H9 (cell line): ENCODE data around the gene ADAM19. TPM values are rescaled to one million over a fixed set of nuclear protein-coding genes. Genes with fewer than 3 reads are reported as not detected.

ENCODE experiments used
- DNase-seq: peaks from one replicate; pipeline ENCODE4 v3.0.0-alpha.2; 2017
- H2AFZ ChIP-seq: one replicate; pipeline ENCODE4 v1.6.1; 2013; ENCODE audit warnings: mild to moderate bottlenecking, low read length, control low read depth, moderate library complexity
- H2AK5ac ChIP-seq: 2 replicates; pipeline ENCODE4 v1.6.1; 2013; ENCODE audit warnings: low read length, control low read depth, mixed read lengths; ENCODE audit not compliant: insufficient read length
- H2BK120ac ChIP-seq: one replicate; pipeline ENCODE4 v1.6.1; 2013; ENCODE audit warnings: low read depth, mild to moderate bottlenecking, low read length, control low read depth, inconsistent platforms; ENCODE audit not compliant: poor library complexity, severe bottlenecking
- H2BK12ac ChIP-seq: 2 replicates; pipeline ENCODE4 v1.6.1; 2013; ENCODE audit warnings: low read length, control low read depth, mixed read lengths, low read depth; ENCODE audit not compliant: insufficient read length
- H2BK15ac ChIP-seq: 2 replicates; pipeline ENCODE4 v1.6.1; 2013; ENCODE audit warnings: low read depth, low read length, control low read depth
- H2BK20ac ChIP-seq: one replicate; pipeline ENCODE4 v1.6.1; 2013; ENCODE audit warnings: low read depth, mild to moderate bottlenecking, low read length, control low read depth, inconsistent platforms; ENCODE audit not compliant: poor library complexity, severe bottlenecking
- H2BK5ac ChIP-seq: 2 replicates; pipeline ENCODE4 v1.6.1; 2013; ENCODE audit warnings: low read length, control low read depth, mixed read lengths; ENCODE audit not compliant: insufficient read length
- H3K14ac ChIP-seq: 2 replicates; pipeline ENCODE4 v1.6.1; 2013; ENCODE audit warnings: low read length, control low read depth; ENCODE audit not compliant: insufficient read depth
- H3K18ac ChIP-seq: 2 replicates; pipeline ENCODE4 v1.6.1; 2013; ENCODE audit warnings: low read depth, mild to moderate bottlenecking, mixed read lengths, low read length, control low read depth; ENCODE audit not compliant: insufficient read length
- H3K23ac ChIP-seq: 2 replicates; pipeline ENCODE4 v1.6.1; 2013; ENCODE audit warnings: low read length, control low read depth, mixed read lengths, low read depth; ENCODE audit not compliant: insufficient read length
- H3K23me2 ChIP-seq: 2 replicates; pipeline ENCODE4 v1.6.1; 2013; ENCODE audit warnings: low read depth, mild to moderate bottlenecking, mixed read lengths, low read length, control low read depth; ENCODE audit not compliant: insufficient read length, poor library complexity, severe bottlenecking
- H3K27ac ChIP-seq: 2 replicates; pipeline ENCODE4 v1.5.1; 2013; ENCODE audit warnings: low read length, control low read depth, mixed read lengths, low read depth; ENCODE audit not compliant: insufficient read length
- H3K27me3 ChIP-seq: 2 replicates; pipeline ENCODE4 v1.6.1; 2013; ENCODE audit warnings: low read length, control low read depth, inconsistent platforms; ENCODE audit not compliant: insufficient read depth
- H3K4ac ChIP-seq: 2 replicates; pipeline ENCODE4 v1.6.1; 2013; ENCODE audit warnings: low read depth, mild to moderate bottlenecking, control low read depth, inconsistent platforms, low read length, moderate library complexity
- H3K4me1 ChIP-seq: 2 replicates; pipeline ENCODE4 v1.6.1; 2013; ENCODE audit warnings: low read length, control low read depth, inconsistent platforms; ENCODE audit not compliant: insufficient read depth
- H3K4me2 ChIP-seq: 2 replicates; pipeline ENCODE4 v1.6.1; 2013; ENCODE audit warnings: low read length, control low read depth, mixed read lengths; ENCODE audit not compliant: insufficient read length, insufficient read depth
- H3K56ac ChIP-seq: 2 replicates; pipeline ENCODE4 v1.6.1; 2013; ENCODE audit warnings: low read depth, mild to moderate bottlenecking, mixed read lengths, low read length, control low read depth; ENCODE audit not compliant: insufficient read length
- H3K79me1 ChIP-seq: 2 replicates; pipeline ENCODE4 v1.6.1; 2013; ENCODE audit warnings: low read depth, mild to moderate bottlenecking, moderate library complexity, low read length, control low read depth, inconsistent platforms; ENCODE audit not compliant: insufficient read depth, poor library complexity, severe bottlenecking
- H3K79me2 ChIP-seq: 2 replicates; pipeline ENCODE4 v1.6.1; 2013; ENCODE audit warnings: low read length, control low read depth, inconsistent platforms; ENCODE audit not compliant: insufficient read depth
- H3K9ac ChIP-seq: 2 replicates; pipeline ENCODE4 v1.6.1; 2013; ENCODE audit warnings: low read length, control low read depth, mixed read lengths; ENCODE audit not compliant: insufficient read length; ENCODE audit errors: extremely low read depth
- H3K9me3 ChIP-seq: one replicate; pipeline ENCODE4 v1.6.1; 2013; ENCODE audit warnings: low read depth, low read length, inconsistent platforms; ENCODE audit not compliant: control insufficient read depth
- H3T11ph ChIP-seq: one replicate; pipeline ENCODE4 v1.6.1; 2013; ENCODE audit warnings: mild to moderate bottlenecking, low read length, control low read depth, inconsistent platforms
- H4K20me1 ChIP-seq: one replicate; pipeline ENCODE4 v1.6.1; 2013; ENCODE audit not compliant: control insufficient read depth, insufficient read length, insufficient read depth
- H4K5ac ChIP-seq: 2 replicates; pipeline ENCODE4 v1.6.1; 2013; ENCODE audit warnings: low read depth, mild to moderate bottlenecking, mixed read lengths, low read length, control low read depth; ENCODE audit not compliant: insufficient read length
- H4K8ac ChIP-seq: replicated peaks from 2 replicates; pipeline ENCODE4 v1.6.1; 2013; ENCODE audit warnings: low read length, control low read depth, mixed read lengths, low read depth; ENCODE audit not compliant: insufficient read length
- H4K91ac ChIP-seq: 2 replicates; pipeline ENCODE4 v1.6.1; 2013; ENCODE audit warnings: low read depth, mild to moderate bottlenecking, moderate library complexity, mixed read lengths, low read length, control low read depth; ENCODE audit not compliant: insufficient read length
- H3K27ac Mint-ChIP-seq, 3 experiments: 2 replicates in 2 of 3; 3 replicates in 1 of 3; pipeline ENCODE4 v1.8.0; 2020 to 2021; ENCODE audit warnings: mixed read lengths in 3 of 3, mild to moderate bottlenecking in 1 of 3, moderate library complexity in 1 of 3
- H3K27me3 Mint-ChIP-seq: 2 replicates; pipeline ENCODE4 v1.8.0; 2021; ENCODE audit warnings: low read depth, mild to moderate bottlenecking, moderate library complexity, mixed read lengths
- H3K36me3 Mint-ChIP-seq, 3 experiments: 2 replicates in 2 of 3; 3 replicates in 1 of 3; pipeline ENCODE4 v1.8.0; 2020 to 2021; ENCODE audit warnings: low read depth in 3 of 3, mixed read lengths in 3 of 3; ENCODE audit not compliant: insufficient read depth in 1 of 3
- H3K4me1 Mint-ChIP-seq, 2 experiments: 2 replicates each; pipeline ENCODE4 v1.8.0; 2020; ENCODE audit warnings: mixed read lengths in 2 of 2
- H3K4me3 Mint-ChIP-seq, 2 experiments: 2 replicates in 1 of 2; 3 replicates in 1 of 2; pipeline ENCODE4 v1.8.0; 2020 to 2021; ENCODE audit warnings: mild to moderate bottlenecking in 2 of 2, mixed read lengths in 2 of 2, moderate library complexity in 1 of 2
- H3K9me3 Mint-ChIP-seq, 2 experiments: 2 replicates in 1 of 2; 3 replicates in 1 of 2; pipeline ENCODE4 v1.8.0; 2020; ENCODE audit warnings: mild to moderate bottlenecking in 2 of 2, mixed read lengths in 2 of 2, moderate library complexity in 1 of 2
- WGBS: extraction: QIAGEN DNeasy Blood & Tissue Kit; methylation state at CpG from one replicate; pipeline ENCODE4 v1.1.7; 2013; ENCODE audit warnings: missing lambda C conversion rate, low lambda C conversion rate, mixed read lengths; ENCODE audit not compliant: insufficient read length; ENCODE audit errors: extremely low coverage; 5-methylcytosine and 5-hydroxymethylcytosine counted together
- total RNA-seq: library from RNA; stranded (reverse); gene quantifications from 2 replicates; pipeline ENCODE4 v1.2.1, GENCODE V29; 2021
- TF ChIP-seq, protein P1 (sequence below): fragments of 200-600 bp; sonication (generic); conservative IDR thresholded peaks from 3 replicates; pipeline ENCODE4 v1.8.0; 2021; ENCODE audit warnings: antibody characterized with exemption, mild to moderate bottlenecking

Gene ADAM19
- total RNA-seq, 1 experiment from 2014 or later = 9.9 TPM

DNA sequence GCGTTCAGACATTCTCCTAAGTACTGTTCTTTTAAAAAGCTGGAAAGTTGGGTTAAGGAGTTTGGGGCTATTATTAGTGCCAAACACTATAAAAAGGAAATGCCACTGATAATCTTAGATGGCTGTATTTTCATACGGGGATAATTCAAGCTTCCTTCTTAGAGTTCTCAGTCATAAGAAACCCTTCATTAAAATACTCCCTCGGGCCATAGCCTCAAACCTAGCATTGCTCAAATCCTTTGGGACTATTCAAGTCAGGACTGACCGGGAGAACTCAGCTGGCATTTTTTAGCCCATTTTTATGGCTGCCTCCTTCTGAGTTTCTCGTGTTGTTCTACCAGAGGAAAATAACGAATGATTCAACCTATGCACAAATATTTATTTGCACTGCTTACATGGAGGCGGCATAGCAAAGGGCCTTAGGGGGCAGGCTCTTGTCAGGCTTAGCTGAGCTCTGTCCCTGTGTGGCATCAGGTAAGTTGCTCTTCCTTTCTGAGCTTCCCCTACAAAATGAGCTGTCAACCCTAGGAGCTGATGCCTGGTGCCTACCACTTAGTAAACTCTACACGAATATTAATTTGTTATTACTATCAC, 33.5 kb upstream of the ADAM19 start:
- DNase-seq = no peak
- H3K79me1 ChIP-seq = no peaks in the 10 kb centered on the region
- no peak overlapping the region for H3K27ac Mint-ChIP-seq
- H2AK5ac ChIP-seq = no peak overlapping the region
- no peak overlapping the region for H3K27ac ChIP-seq
- no peak overlapping the region for H4K5ac ChIP-seq
- H2BK120ac ChIP-seq = no peak overlapping the region
- H3K4me2 ChIP-seq = no peak overlapping the region
- no peak overlapping the region for H3K4me3 Mint-ChIP-seq
- WGBS = no CpG with 5 or more reads among the region's 8 CpGs
- H3K23ac ChIP-seq = no peak overlapping the region
- H4K20me1 ChIP-seq = no peaks in the 10 kb centered on the region
- H3K27me3 ChIP-seq = no peaks in the 10 kb centered on the region
- no peak overlapping the region for H2BK20ac ChIP-seq
- H3T11ph ChIP-seq = no peak overlapping the region
- H3K4me1 Mint-ChIP-seq = no peaks in the 10 kb centered on the region
- no peaks in the 10 kb centered on the region for H3K23me2 ChIP-seq
- H3K36me3 Mint-ChIP-seq = no peaks in the 10 kb centered on the region
- no peak overlapping the region for H2BK12ac ChIP-seq
- H2AFZ ChIP-seq = no peak overlapping the region
- no peak overlapping the region for H2BK15ac ChIP-seq
- H3K9me3 ChIP-seq = no peaks in the 10 kb centered on the region
- H3K18ac ChIP-seq = no peak overlapping the region
- H4K91ac ChIP-seq = no peak overlapping the region
- TF ChIP-seq, protein P1, sequence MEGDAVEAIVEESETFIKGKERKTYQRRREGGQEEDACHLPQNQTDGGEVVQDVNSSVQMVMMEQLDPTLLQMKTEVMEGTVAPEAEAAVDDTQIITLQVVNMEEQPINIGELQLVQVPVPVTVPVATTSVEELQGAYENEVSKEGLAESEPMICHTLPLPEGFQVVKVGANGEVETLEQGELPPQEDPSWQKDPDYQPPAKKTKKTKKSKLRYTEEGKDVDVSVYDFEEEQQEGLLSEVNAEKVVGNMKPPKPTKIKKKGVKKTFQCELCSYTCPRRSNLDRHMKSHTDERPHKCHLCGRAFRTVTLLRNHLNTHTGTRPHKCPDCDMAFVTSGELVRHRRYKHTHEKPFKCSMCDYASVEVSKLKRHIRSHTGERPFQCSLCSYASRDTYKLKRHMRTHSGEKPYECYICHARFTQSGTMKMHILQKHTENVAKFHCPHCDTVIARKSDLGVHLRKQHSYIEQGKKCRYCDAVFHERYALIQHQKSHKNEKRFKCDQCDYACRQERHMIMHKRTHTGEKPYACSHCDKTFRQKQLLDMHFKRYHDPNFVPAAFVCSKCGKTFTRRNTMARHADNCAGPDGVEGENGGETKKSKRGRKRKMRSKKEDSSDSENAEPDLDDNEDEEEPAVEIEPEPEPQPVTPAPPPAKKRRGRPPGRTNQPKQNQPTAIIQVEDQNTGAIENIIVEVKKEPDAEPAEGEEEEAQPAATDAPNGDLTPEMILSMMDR = no peak
- H3K4me1 ChIP-seq = no peaks in the 10 kb centered on the region
- H3K79me2 ChIP-seq = no peaks in the 10 kb centered on the region
- H3K9ac ChIP-seq = no peak overlapping the region
- no peak overlapping the region for H2BK5ac ChIP-seq
- H3K4ac ChIP-seq = no peak overlapping the region
- H3K27me3 Mint-ChIP-seq = no peaks in the 10 kb centered on the region
- H4K8ac ChIP-seq = no peak overlapping the region
- no peak overlapping the region for H3K14ac ChIP-seq
- no peaks in the 10 kb centered on the region for H3K9me3 Mint-ChIP-seq
- H3K56ac ChIP-seq = no peak overlapping the region
